ENCODE data around the gene CFAP221.

Gene CFAP221

DNA sequence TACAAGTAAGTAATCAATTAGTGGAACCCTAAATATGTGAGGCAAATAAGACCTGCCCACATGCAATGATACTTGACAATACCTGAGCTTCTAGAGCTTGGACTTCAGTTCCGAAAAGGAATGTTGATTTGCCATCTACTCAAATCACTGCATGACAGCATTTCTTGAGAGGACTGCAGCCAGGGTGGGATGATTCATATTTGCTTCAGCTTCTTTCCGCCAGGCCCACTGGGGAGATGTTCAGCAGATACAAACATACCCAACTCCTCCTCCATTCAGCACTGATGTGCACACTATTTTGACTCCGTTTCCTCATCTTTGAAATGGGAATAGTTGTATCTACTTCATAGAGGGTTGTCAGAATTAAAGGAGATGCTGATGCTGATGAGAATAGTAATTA lies 106.0 kb downstream of the CFAP221 start:
- no peak overlapping the region for H3K4me3 ChIP-seq (ENCODE audit: control insufficient read depth, low read depth, low read length)
- TF ChIP-seq, protein P1, sequence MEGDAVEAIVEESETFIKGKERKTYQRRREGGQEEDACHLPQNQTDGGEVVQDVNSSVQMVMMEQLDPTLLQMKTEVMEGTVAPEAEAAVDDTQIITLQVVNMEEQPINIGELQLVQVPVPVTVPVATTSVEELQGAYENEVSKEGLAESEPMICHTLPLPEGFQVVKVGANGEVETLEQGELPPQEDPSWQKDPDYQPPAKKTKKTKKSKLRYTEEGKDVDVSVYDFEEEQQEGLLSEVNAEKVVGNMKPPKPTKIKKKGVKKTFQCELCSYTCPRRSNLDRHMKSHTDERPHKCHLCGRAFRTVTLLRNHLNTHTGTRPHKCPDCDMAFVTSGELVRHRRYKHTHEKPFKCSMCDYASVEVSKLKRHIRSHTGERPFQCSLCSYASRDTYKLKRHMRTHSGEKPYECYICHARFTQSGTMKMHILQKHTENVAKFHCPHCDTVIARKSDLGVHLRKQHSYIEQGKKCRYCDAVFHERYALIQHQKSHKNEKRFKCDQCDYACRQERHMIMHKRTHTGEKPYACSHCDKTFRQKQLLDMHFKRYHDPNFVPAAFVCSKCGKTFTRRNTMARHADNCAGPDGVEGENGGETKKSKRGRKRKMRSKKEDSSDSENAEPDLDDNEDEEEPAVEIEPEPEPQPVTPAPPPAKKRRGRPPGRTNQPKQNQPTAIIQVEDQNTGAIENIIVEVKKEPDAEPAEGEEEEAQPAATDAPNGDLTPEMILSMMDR (IDR thresholded peaks at IDR 0.05; ENCODE audit: control insufficient read depth, insufficient read depth, low read depth, low read length, missing control alignments), result no peak

DNA sequence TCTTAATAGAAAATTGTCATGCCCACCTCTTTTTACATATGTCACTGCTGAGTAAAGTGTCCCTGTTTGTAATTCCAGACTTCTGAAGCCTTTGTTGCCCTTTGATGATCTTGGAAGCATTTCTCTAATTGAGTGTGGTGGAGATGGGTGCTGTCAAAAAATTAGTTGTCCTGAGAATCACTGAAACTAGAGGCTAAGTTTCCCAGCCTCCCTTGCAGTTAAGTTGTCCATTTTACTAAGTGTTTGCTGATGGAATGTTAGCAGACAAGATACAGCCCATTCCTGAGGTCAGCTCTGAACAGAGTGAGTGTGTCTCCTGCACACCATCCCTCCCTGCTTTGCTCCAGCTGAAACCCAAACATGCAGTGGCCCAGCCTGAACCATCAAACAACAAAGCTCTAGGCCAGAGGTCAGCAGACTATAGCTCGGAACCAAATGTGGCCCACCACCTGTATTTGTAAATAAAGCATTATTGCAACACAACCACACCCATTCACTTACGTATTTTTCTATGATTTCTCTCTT lies 106.7 kb downstream of the CFAP221 start:
- DNase-seq (ENCODE audit: low read depth), result no peak

More for the DNA sequence above, 106.0 kb downstream of the CFAP221 start:
- no peak for DNase-seq (ENCODE audit: low read depth)

DNA sequence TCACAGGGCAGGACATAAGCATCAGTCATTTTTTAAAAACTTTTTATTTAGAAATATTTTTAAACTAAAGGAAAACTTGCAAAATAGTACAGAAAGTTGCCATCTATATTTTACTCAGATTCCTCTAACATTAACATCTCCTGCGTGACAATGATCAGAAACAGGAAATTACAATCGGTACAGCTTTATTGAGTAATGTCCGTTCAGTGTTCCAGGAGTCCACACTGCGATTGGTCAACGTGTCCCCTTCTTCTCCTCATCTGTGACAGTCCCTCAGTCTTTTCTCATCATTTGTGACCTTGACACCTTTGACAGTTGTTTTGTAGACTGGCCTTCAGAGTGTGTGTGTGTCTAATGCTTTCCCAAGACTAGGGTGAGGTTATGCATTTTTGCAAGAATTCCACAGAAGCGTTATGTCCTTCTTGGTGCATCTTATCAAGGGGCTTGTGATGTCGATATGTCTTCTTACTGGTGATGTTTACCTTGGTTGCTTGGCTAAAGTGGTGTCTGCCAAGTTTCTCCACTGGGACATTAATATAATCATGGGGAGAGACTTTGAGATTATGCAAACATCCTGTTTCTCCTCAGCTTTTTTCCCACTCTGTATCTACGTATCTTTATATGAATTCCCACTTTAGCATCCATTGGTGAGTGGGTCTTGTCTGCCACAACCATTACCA lies 113.4 kb downstream of the CFAP221 start:
- DNase-seq (ENCODE audit: low read depth), result no peak
- TF ChIP-seq, protein P1 (IDR thresholded peaks at IDR 0.05; ENCODE audit: control insufficient read depth, insufficient read depth, low read depth, low read length, missing control alignments), result no peak
- no peak overlapping the region for H3K4me3 ChIP-seq (ENCODE audit: control insufficient read depth, low read depth, low read length)

More for the DNA sequence above, 106.7 kb downstream of the CFAP221 start:
- no peak overlapping the region for H3K4me3 ChIP-seq (ENCODE audit: control insufficient read depth, low read depth, low read length)
- TF ChIP-seq, protein P1 (IDR thresholded peaks at IDR 0.05; ENCODE audit: control insufficient read depth, insufficient read depth, low read depth, low read length, missing control alignments), result no peak

DNA sequence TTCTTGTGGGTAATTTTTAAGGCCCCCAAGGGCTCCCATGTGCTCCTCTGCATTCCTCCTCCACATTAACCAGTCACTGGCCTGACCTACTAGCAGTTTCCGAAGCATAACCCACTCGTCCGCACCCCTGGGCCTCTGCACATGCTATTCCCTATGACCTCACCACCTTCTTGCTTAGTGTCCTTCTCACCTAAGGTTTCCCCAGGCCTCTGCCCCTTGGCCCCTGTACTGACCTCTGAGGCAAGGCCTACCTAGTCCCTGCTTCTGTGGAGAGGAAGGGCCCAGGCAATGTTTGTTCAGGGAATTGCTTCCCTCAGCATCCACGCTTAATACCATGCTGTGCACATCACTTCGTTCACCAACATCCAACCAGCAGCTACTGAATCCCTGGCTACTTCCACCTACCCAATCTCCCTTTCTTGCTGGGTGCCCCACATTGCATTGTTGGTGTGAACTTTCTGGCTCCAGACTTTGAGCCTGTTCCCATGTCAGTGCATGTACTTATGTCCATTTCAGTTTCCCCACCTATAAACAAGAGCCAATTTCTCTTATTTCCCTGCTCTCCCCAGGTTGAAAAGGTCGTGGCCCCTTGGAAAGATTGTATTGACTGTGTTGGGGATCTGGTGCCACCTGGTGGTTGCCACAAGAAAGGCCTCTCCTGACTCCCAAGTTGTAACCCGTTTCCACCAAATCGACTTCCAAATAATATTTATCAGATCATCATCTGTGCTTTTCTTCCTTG lies 115.5 kb downstream of the CFAP221 start:
- TF ChIP-seq, protein P1 (IDR thresholded peaks at IDR 0.05; ENCODE audit: control insufficient read depth, insufficient read depth, low read depth, low read length, missing control alignments), result peak; percentile 92
- no peak overlapping the region for H3K4me3 ChIP-seq (ENCODE audit: control insufficient read depth, low read depth, low read length)
- no peak for DNase-seq (ENCODE audit: low read depth)

DNA sequence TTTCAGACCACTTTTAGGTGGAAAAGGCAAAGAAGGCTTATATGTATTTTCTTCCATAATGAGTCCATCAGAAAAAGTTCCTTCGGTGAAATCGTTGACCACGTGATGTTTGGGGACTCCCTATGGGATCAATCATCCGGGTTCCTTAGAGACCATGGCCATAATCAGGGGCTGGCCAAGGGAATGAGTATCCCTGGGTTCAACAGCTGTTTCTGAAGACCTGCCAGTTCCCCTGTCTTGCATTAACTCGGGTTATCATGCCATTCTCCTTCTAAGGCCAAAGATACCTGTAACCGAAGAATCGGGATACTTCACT lies 116.1 kb downstream of the CFAP221 start:
- TF ChIP-seq, protein P1 (IDR thresholded peaks at IDR 0.05; ENCODE audit: control insufficient read depth, insufficient read depth, low read depth, low read length, missing control alignments), result no peak
- no peak overlapping the region for H3K4me3 ChIP-seq (ENCODE audit: control insufficient read depth, low read depth, low read length)
- DNase-seq (ENCODE audit: low read depth), result no peak

DNA sequence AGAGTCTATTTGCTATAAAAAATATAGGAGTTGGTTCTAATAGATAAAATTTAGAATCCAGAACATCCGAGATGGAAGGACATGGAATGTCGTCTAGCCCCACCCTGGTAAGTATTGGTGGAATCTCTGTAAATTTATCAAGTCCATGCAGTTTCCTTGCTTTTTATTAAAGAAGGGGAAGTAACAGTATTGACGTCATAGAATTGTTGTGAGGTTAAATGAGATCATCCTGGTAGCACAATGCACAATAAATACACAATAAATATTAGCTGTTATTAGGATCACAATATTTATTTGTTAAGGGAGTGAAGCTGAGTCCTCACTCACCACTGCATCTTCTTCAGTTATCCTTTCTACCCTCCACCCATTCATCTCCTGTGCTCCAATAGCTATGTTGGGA lies 118.0 kb downstream of the CFAP221 start:
- no peak for DNase-seq (ENCODE audit: low read depth)
- no peak overlapping the region for H3K4me3 ChIP-seq (ENCODE audit: control insufficient read depth, low read depth, low read length)
- TF ChIP-seq, protein P1 (IDR thresholded peaks at IDR 0.05; ENCODE audit: control insufficient read depth, insufficient read depth, low read depth, low read length, missing control alignments), result no peak

All from AG09309 (cell line).